Testis (tissue), 3 donors: ENCODE results near the gene DHX16. TPM values are rescaled to one million over a fixed set of nuclear protein-coding genes. Genes with fewer than 3 reads are reported as not detected.

ENCODE experiments used
- DNase-seq: peaks from one replicate; pipeline ENCODE4 v3.0.0-alpha.2; 2019
- H3K27ac ChIP-seq, 2 donors: fragments of 200-600 bp; sonication (generic); one replicate each; pipeline ENCODE4 v1.5.1; 2019
- H3K27me3 ChIP-seq: fragments of 200-600 bp; sonication (generic); one replicate; pipeline ENCODE4 v1.5.1; 2019
- H3K36me3 ChIP-seq: fragments of 200-600 bp; sonication (generic); one replicate; pipeline ENCODE4 v1.5.1; 2017; ENCODE audit warnings: low read depth; ENCODE audit errors: missing control alignments
- H3K4me1 ChIP-seq: fragments of 200-600 bp; sonication (generic); one replicate; pipeline ENCODE4 v1.5.1; 2019
- H3K4me3 ChIP-seq, 2 donors: fragments of 200-600 bp; sonication (generic); one replicate each; pipeline ENCODE4 v1.5.1; 2017 to 2019
- H3K9me3 ChIP-seq: fragments of 200-600 bp; sonication (generic); one replicate; pipeline ENCODE4 v1.5.1; 2017
- CTCF ChIP-seq, 3 experiments: fragments of 450-650 bp in 2 of 3; fragments of 200-600 bp in 1 of 3; sonication (generic) in 1 of 3; IDR thresholded peaks; one replicate each; pipeline ENCODE4 v1.5.1; 2016 to 2019; ENCODE audit warnings: antibody characterized with exemption in 3 of 3, mild to moderate bottlenecking in 2 of 3, moderate library complexity in 1 of 3
- POLR2A ChIP-seq: fragments of 450-650 bp; IDR thresholded peaks from one replicate; pipeline ENCODE4 v1.6.1; 2017; ENCODE audit warnings: antibody characterized with exemption, mild to moderate bottlenecking, moderate library complexity
- WGBS, 2 donors: methylation state at CpG; one replicate each; pipeline ENCODE4 v1.1.5; 2018; 5-methylcytosine and 5-hydroxymethylcytosine counted together
- intact Hi-C: fragments of 100-400 bp; cut with DNase I; formaldehyde crosslinking; loops from one replicate; pipeline ENCODE4 v1.15.1; 2023; ENCODE audit warnings: low total_unique reads
- polyA plus RNA-seq: library from polyadenylated mRNA; stranded (reverse); fragments of 350-450 nt; fragmentation: Illumina TruSeq; extraction: RNeasy Lipid Tissue Mini Kit (QIAGEN cat#74804); gene quantifications from one replicate; pipeline ENCODE4 v1.2.3, GENCODE V29; 2014; ENCODE audit warnings: low read depth, low replicate concordance; ENCODE audit not compliant: insufficient read depth
- total RNA-seq, 2 donors: library from RNA; depleted of rRNA; stranded (reverse); fragments of >200 nt; gene quantifications; one replicate each; pipeline ENCODE4 v1.2.3, GENCODE V29; 2016

The DHX16 gene
- total and polyA plus RNA-seq, 3 donors from 2014 or later = 68.0 to 109 (median 68.0) TPM

- Histone ChIP-seq H3K4me1 (peaks cover 25% of the 10 kb centered on the region), H3K9me3 (no peaks in the 10 kb centered on the region), H3K4me3 (no peak overlapping the region), H3K27ac (peak overlapping the region in 1 of 2 donors; percentile 17), H3K36me3 (no peaks in the 10 kb centered on the region), H3K27me3 (no peaks in the 10 kb centered on the region)
- intact Hi-C loops = no loop called here
- WGBS, 2 donors = 58 to 62% methylated on average over 9 of the region's 9 CpGs
- TF ChIP-seq POLR2A (no peak), CTCF (IDR thresholded peaks at IDR 0.05) (no peak)
- DNase-seq = no peak
These were observed 61.5 kb downstream of the DHX16 start for GRCh38 chr6:30611150-30611855.

GRCh38 chr6:30610065-30610464 lies 62.7 kb downstream of the DHX16 start:
- TF ChIP-seq CTCF (IDR thresholded peaks at IDR 0.05) (no peak), POLR2A (no peak)
- Histone ChIP-seq H3K36me3 (no peaks in the 10 kb centered on the region), H3K4me1 (peaks cover 25% of the 10 kb centered on the region), H3K27me3 (no peaks in the 10 kb centered on the region), H3K4me3 (no peak overlapping the region), H3K27ac (peak overlapping the region in 1 of 2 donors; percentile 2), H3K9me3 (no peaks in the 10 kb centered on the region)
- WGBS, 2 donors = 79 to 84% methylated on average over 4 of the region's 4 CpGs
- intact Hi-C loops = no loop called here
- DNase-seq = no peak

GRCh38 chr6:30603961-30604360 lies 68.8 kb downstream of the DHX16 start:
- H3K4me3 ChIP-seq = no peak overlapping the region
- 94 to 95% methylated on average over 13 of the region's 13 CpGs for WGBS, 2 donors
- intact Hi-C loops = loop anchor here (10.0 kb wide), 1 partner anchor 119 kb away; the partner anchor contains the start of gene HLA-E
- H3K9me3 ChIP-seq = no peaks in the 10 kb centered on the region
- no peaks in the 10 kb centered on the region for H3K27me3 ChIP-seq
- H3K4me1 ChIP-seq = no peaks in the 10 kb centered on the region
- no peak overlapping the region for H3K27ac ChIP-seq
- DNase-seq = no peak
- no peaks in the 10 kb centered on the region for H3K36me3 ChIP-seq
- no peak for TF ChIP-seq CTCF (IDR thresholded peaks at IDR 0.05)
- no peak for TF ChIP-seq POLR2A

Other genes with a start within 250 kb of the DHX16 start
- gene HLA-E, start 183.5 kb downstream of the DHX16 start, total RNA-seq = 100 to 1,000 TPM in 1 of 2 donors, 10 to 100 TPM in 1; 90.2 to 145 TPM
- gene HLA-E, start 183.5 kb downstream of the DHX16 start, polyA plus RNA-seq = 253 TPM
- gene GNL1, start 116.5 kb downstream of the DHX16 start, total RNA-seq = 10 to 100 TPM; 68.7 to 72.8 TPM
- 205 TPM for gene GNL1, start 116.5 kb downstream of the DHX16 start, polyA plus RNA-seq
- 10 to 100 TPM; 11.2 to 22.9 TPM for gene PRR3, start 115.7 kb downstream of the DHX16 start, total RNA-seq
- 11.0 TPM for gene PRR3, start 115.7 kb downstream of the DHX16 start, polyA plus RNA-seq
- 10 to 100 TPM; 63.2 to 67.1 TPM for gene ABCF1, start 101.6 kb downstream of the DHX16 start, total RNA-seq
- 104 TPM for gene ABCF1, start 101.6 kb downstream of the DHX16 start, polyA plus RNA-seq
- 10 to 100 TPM; 50.8 to 72.7 TPM for gene PPP1R10, start 55.8 kb downstream of the DHX16 start, total RNA-seq
- gene PPP1R10, start 55.8 kb downstream of the DHX16 start, polyA plus RNA-seq = 47.4 TPM
- gene MRPS18B, start 55.2 kb downstream of the DHX16 start, total RNA-seq = 10 to 100 TPM; 36.1 to 49.5 TPM
- 54.5 TPM for gene MRPS18B, start 55.2 kb downstream of the DHX16 start, polyA plus RNA-seq
- 10 to 100 TPM; 20.7 to 36.4 TPM for gene ATAT1, start 46.1 kb downstream of the DHX16 start, total RNA-seq
- gene ATAT1, start 46.1 kb downstream of the DHX16 start, polyA plus RNA-seq = 29.4 TPM
- 10 to 100 TPM; 17.8 to 22.0 TPM for gene C6orf136, start 25.9 kb downstream of the DHX16 start, total RNA-seq
- 26.0 TPM for gene C6orf136, start 25.9 kb downstream of the DHX16 start, polyA plus RNA-seq
- 1 to 10 TPM; 9.0 to 9.3 TPM for gene PPP1R18, start 13.6 kb upstream of the DHX16 start, total RNA-seq
- gene PPP1R18, start 13.6 kb upstream of the DHX16 start, polyA plus RNA-seq = 24.9 TPM
- gene NRM, start 18.0 kb upstream of the DHX16 start, total RNA-seq = 10 to 100 TPM in 1 of 2 donors, 1 to 10 TPM in 1; 9.5 to 10.5 TPM
- gene NRM, start 18.0 kb upstream of the DHX16 start, polyA plus RNA-seq = 26.6 TPM
- gene MDC1, start 44.3 kb upstream of the DHX16 start, total RNA-seq = 10 to 100 TPM; 56.6 to 79.3 TPM
- 155 TPM for gene MDC1, start 44.3 kb upstream of the DHX16 start, polyA plus RNA-seq
- gene TUBB, start 47.3 kb upstream of the DHX16 start, total RNA-seq = 100 to 1,000 TPM; 173 to 252 TPM
- 309 TPM for gene TUBB, start 47.3 kb upstream of the DHX16 start, polyA plus RNA-seq
- gene FLOT1, start 69.7 kb upstream of the DHX16 start, total RNA-seq = 10 to 100 TPM; 84.1 to 88.1 TPM
- 169 TPM for gene FLOT1, start 69.7 kb upstream of the DHX16 start, polyA plus RNA-seq
- gene IER3, start 71.5 kb upstream of the DHX16 start, total RNA-seq = 1 to 10 TPM; 1.4 to 7.7 TPM
- gene IER3, start 71.5 kb upstream of the DHX16 start, polyA plus RNA-seq = 11.1 TPM
- gene DDR1, start 211.5 kb upstream of the DHX16 start, total RNA-seq = 10 to 100 TPM; 94.6 to 97.6 TPM
- gene DDR1, start 211.5 kb upstream of the DHX16 start, polyA plus RNA-seq = 33.8 TPM
- 10 to 100 TPM; 23.0 to 30.6 TPM for gene GTF2H4, start 235.2 kb upstream of the DHX16 start, total RNA-seq
- gene GTF2H4, start 235.2 kb upstream of the DHX16 start, polyA plus RNA-seq = 38.1 TPM
- 10 to 100 TPM; 36.5 to 45.5 TPM for gene VARS2, start 241.2 kb upstream of the DHX16 start, total RNA-seq
- gene VARS2, start 241.2 kb upstream of the DHX16 start, polyA plus RNA-seq = 31.4 TPM